AG10803 (cell line): ENCODE data around the gene ATP2B2.

Experiments
- DNase-seq: peaks from one replicate; pipeline ENCODE4 v3.0.0; 2010; ENCODE audit warnings: low read depth
- H3K4me3 ChIP-seq: 2 replicates; pipeline ENCODE4 v1.5.1; 2011; ENCODE audit warnings: mild to moderate bottlenecking, low read length, control low read depth
- TF ChIP-seq, protein P1 (sequence below): conservative IDR thresholded peaks from 2 replicates; pipeline ENCODE4 v1.5.1; 2011; ENCODE audit warnings: mild to moderate bottlenecking, low read length, control low read depth, inconsistent platforms

ATP2B2 gene

DNA sequence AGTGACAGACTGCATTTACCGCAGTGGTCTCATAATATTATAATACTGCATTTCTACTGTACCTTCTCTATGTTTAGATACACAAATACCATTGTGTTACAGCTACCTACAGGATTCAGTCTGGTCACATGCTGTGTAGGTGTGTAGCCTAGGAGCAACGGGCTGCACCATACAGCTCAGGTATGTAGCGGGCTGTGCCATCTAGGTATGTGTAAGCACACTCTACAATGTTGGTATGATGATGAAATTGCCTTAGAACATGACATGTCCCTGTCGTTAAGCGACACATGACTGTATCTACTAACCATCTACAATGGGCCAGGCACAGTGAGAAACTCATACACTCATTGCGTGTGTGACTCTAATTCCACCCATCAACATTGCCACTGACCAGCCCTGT lies 99.0 kb downstream of the ATP2B2 start:
- DNase-seq = no peak
- no peak overlapping the region for H3K4me3 ChIP-seq
- TF ChIP-seq, protein P1, sequence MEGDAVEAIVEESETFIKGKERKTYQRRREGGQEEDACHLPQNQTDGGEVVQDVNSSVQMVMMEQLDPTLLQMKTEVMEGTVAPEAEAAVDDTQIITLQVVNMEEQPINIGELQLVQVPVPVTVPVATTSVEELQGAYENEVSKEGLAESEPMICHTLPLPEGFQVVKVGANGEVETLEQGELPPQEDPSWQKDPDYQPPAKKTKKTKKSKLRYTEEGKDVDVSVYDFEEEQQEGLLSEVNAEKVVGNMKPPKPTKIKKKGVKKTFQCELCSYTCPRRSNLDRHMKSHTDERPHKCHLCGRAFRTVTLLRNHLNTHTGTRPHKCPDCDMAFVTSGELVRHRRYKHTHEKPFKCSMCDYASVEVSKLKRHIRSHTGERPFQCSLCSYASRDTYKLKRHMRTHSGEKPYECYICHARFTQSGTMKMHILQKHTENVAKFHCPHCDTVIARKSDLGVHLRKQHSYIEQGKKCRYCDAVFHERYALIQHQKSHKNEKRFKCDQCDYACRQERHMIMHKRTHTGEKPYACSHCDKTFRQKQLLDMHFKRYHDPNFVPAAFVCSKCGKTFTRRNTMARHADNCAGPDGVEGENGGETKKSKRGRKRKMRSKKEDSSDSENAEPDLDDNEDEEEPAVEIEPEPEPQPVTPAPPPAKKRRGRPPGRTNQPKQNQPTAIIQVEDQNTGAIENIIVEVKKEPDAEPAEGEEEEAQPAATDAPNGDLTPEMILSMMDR = no peak

DNA sequence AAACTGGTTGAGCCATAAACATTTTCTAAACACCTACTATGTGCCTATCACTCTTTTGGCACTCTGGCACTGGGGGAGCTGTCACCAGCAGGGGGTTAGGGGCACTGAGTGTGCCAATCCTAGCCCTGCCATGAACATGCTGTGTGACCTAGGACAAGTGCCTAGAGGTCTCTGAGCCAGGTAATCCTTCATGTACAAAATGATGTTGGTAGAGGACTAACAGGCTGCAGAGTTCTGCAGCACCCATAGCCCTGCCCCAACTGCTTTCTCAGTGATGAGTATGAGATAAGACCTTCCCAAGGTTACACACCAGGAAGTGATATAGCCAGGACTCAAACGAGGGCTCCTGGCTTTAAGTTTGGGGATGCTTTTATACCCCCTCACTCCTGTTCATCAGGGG lies 99.6 kb downstream of the ATP2B2 start:
- no peak for DNase-seq
- no peak overlapping the region for H3K4me3 ChIP-seq
- TF ChIP-seq, protein P1 = no peak

DNA sequence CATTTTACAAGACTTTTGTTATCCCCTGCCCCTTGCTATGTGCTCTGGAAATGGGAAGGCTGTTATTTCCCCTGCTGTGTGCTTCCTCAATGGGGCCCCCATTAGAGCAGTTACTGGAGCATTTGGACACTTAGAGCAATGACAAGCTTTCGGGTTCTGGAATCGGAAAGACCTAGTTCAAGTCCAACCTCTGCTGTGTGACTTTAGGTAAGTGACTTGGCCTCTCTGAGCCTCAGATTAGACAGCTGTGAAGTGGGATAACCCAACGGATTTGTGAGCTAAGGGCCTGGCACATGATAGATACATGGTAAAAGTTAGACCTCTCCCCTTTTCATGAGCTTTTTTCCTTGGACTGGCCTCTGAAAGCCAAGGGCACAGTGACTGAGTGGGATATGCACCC lies 100.5 kb downstream of the ATP2B2 start:
- H3K4me3 ChIP-seq = no peak overlapping the region
- TF ChIP-seq, protein P1 = no peak
- DNase-seq = no peak

DNA sequence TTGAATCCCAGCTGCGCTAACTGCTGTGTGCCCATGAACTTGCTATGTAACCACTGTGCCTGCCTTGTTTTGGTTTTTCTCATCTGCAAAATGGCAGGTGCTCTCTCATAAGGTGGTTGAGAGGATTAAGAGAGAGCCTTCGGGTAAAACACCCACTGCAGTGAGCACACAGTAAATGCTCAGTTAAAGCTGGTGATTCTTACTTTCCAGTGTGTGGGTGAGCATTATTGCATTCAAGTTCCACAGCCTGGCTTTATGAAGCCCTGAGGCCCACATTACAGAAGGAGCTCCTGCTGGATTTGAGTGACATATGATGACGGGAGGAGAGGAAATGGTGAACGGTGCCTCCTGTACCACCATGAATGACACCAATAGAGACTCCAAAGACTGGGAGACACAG lies 101.0 kb downstream of the ATP2B2 start:
- DNase-seq = no peak
- TF ChIP-seq, protein P1 = no peak
- no peak overlapping the region for H3K4me3 ChIP-seq

DNA sequence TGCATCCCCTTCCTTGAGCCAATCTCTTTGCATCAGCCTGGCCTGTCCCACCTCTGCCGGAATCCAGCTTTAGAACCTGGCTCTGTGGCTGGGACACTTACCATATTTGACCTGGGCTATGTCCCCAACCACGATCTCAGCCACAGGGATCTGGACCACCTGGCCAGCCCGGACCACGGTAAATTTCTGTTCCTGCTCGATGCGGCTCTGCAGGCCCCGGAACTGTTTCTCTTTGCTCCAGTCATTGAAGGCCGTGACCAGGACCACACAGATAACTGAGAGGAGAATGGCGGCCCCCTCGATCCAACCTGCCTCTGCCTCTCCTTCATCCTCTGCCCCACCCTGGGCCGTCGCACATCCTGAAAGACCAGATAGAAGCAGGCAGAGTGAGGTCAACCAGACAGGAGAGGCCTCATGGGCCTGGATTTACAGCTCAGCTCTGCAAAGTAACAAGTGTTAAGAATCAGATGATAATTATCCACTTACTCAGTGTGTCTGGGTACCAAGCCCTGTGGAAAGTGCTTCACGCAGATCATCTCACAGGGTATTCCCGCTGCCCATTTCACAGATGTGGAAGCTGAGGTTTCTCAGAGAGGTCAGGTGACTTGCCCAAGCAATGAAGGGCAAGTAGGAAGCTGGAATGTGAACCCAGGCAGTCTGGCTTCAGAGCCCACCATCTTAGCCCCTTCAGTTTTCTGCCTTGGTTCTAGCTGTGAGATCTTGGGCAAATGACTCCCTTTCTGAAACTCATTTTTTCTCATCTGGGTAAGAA lies 103.2 kb downstream of the ATP2B2 start:
- TF ChIP-seq, protein P1 = no peak
- H3K4me3 ChIP-seq = no peak overlapping the region
- no peak for DNase-seq

DNA sequence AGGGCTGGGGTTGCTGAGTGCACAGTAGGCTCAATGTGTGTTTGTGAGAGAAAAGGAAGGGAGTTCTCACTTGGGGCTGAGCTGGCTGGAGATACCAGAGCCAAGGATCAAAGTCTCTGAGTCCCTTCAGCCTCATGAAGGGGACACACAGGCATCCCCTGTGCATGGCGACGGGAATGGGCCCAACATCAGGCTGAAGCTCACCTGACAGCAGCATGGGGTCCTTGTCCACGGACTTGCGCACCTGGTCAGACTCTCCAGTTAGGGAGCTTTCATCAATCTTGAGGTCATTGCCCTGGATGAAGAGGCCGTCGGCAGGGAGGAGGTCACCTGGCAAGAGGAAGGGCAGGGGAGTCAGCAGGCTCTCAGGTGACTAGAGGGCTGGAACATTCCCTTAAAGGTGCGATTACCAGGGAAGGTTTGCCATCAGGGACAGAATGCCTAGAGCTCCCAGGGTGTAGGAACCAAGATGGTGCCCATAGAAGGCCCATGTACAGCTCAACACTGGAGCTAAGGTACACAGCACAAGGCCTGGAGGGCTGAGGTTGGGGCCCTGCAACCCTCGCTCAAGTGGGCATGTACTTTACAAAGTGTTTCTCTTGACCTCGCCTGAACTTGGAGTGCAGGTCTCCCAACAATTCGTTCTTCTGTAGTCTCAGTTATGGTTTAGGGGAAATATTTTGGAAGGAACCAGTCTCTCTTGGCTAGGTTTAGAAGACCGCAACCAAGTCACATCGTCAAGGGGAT lies 104.5 kb downstream of the ATP2B2 start:
- DNase-seq = no peak
- TF ChIP-seq, protein P1 = no peak
- no peak overlapping the region for H3K4me3 ChIP-seq
